IMR-90 (cell line): ENCODE results near the gene CCT7. TPM values are rescaled to one million over a fixed set of nuclear protein-coding genes. Genes with fewer than 3 reads are reported as not detected.

ENCODE experiments used
- ATAC-seq: fragments of 200-7000 bp; cut with Tn5 transposase; 2 replicates; pipeline ENCODE4 v1.9.1; 2020; ENCODE audit warnings: low read depth, mild to moderate bottlenecking, moderate library complexity
- BruUV-seq: library from RNA; stranded (reverse); fragments of 400-500 nt; replicated peaks from 2 replicates; lab custom pipeline; 2021; lab: Mats Ljungman, UMichigan
- CTCF ChIA-PET: fragments of 300-600 bp; formaldehyde crosslinking; extraction: SDS; loops from one replicate; lab custom pipeline; 2021; ENCODE audit warnings: antibody characterized with exemption; lab: Yijun Ruan, JAX
- POLR2A ChIA-PET: fragments of 300-600 bp; sonication (Branson Sonifier 250); formaldehyde crosslinking; loops from one replicate; lab custom pipeline; 2022; ENCODE audit warnings: antibody characterized with exemption; ENCODE audit not compliant: unreplicated experiment; lab: Charles Lee
- DNase-seq: peaks from one replicate; pipeline ENCODE4 v3.0.0; 2013
- H2AFZ ChIP-seq: replicated peaks from 2 replicates; pipeline ENCODE3; 2013; ENCODE audit warnings: low read length, mild to moderate bottlenecking; ENCODE audit not compliant: poor library complexity
- H2AK5ac ChIP-seq: 2 replicates; pipeline ENCODE4 v1.6.1; 2013; ENCODE audit warnings: low read depth, low read length, inconsistent platforms
- H2AK9ac ChIP-seq: replicated peaks from 2 replicates; pipeline ENCODE3; 2013; ENCODE audit warnings: mild to moderate bottlenecking, low read depth, low read length, moderate library complexity; ENCODE audit not compliant: poor library complexity
- H2BK120ac ChIP-seq: 2 replicates; pipeline ENCODE4 v1.6.1; 2013; ENCODE audit warnings: low read depth, low read length, inconsistent platforms
- H2BK15ac ChIP-seq: 3 replicates; pipeline ENCODE4 v1.6.1; 2013; ENCODE audit warnings: low read depth, low read length, inconsistent platforms
- H2BK20ac ChIP-seq: 2 replicates; pipeline ENCODE4 v1.6.1; 2013; ENCODE audit warnings: low read depth, mild to moderate bottlenecking, inconsistent platforms, low read length, moderate library complexity
- H2BK5ac ChIP-seq: 2 replicates; pipeline ENCODE4 v1.6.1; 2013; ENCODE audit warnings: mild to moderate bottlenecking, low read depth, low read length, inconsistent platforms; ENCODE audit not compliant: poor library complexity, severe bottlenecking
- H3K14ac ChIP-seq: replicated peaks from 2 replicates; pipeline ENCODE4 v1.6.1; 2013; ENCODE audit warnings: low read depth, low read length, inconsistent platforms
- H3K18ac ChIP-seq: 2 replicates; pipeline ENCODE4 v1.6.1; 2013; ENCODE audit warnings: low read depth, low read length, control low read depth
- H3K23ac ChIP-seq: 2 replicates; pipeline ENCODE4 v1.6.1; 2013; ENCODE audit warnings: low read depth, low read length, inconsistent platforms
- H3K27ac ChIP-seq: 2 replicates; pipeline ENCODE4 v1.5.1; 2013; ENCODE audit warnings: mild to moderate bottlenecking, control low read depth, low read length; ENCODE audit not compliant: insufficient read depth
- H3K27me3 ChIP-seq: 2 replicates; pipeline ENCODE4 v1.6.1; 2013; ENCODE audit warnings: low read length; ENCODE audit not compliant: control insufficient read depth, insufficient read depth
- H3K36me3 ChIP-seq: 2 replicates; pipeline ENCODE4 v1.6.1; 2013; ENCODE audit warnings: low read length, mixed read lengths; ENCODE audit not compliant: control insufficient read depth, insufficient read depth
- H3K4ac ChIP-seq: 2 replicates; pipeline ENCODE4 v1.6.1; 2013; ENCODE audit warnings: low read depth, low read length, inconsistent platforms
- H3K4me1 ChIP-seq: 2 replicates; pipeline ENCODE4 v1.6.1; 2013; ENCODE audit warnings: low read length, mixed read lengths; ENCODE audit not compliant: control insufficient read depth, insufficient read depth
- H3K4me2 ChIP-seq: 2 replicates; pipeline ENCODE4 v1.6.1; 2013; ENCODE audit warnings: low read depth, mild to moderate bottlenecking, control low read depth, low read length, moderate library complexity
- H3K4me3 ChIP-seq: 2 replicates; pipeline ENCODE4 v1.5.1; 2013; ENCODE audit warnings: low read depth, mild to moderate bottlenecking, control low read depth, low read length, moderate library complexity; ENCODE audit not compliant: insufficient read depth
- H3K56ac ChIP-seq: 2 replicates; pipeline ENCODE4 v1.6.1; 2013; ENCODE audit warnings: low read length, inconsistent platforms; ENCODE audit not compliant: insufficient read depth; ENCODE audit errors: extremely low read depth
- H3K79me1 ChIP-seq, 2 experiments: 2 replicates each; pipeline ENCODE4 v1.6.1; 2013; ENCODE audit warnings: low read length in 2 of 2, inconsistent platforms in 1 of 2, low read depth in 1 of 2
- H3K9ac ChIP-seq: 2 replicates; pipeline ENCODE4 v1.6.1; 2013; ENCODE audit warnings: low read depth, low read length, control low read depth
- H3K9me1 ChIP-seq: 2 replicates; pipeline ENCODE4 v1.6.1; 2013; ENCODE audit warnings: low read length, inconsistent platforms; ENCODE audit not compliant: insufficient read depth
- H3K9me3 ChIP-seq: 2 replicates; pipeline ENCODE4 v1.6.1; 2013; ENCODE audit warnings: low read length; ENCODE audit not compliant: control insufficient read depth, insufficient read depth
- H4K20me1 ChIP-seq: 2 replicates; pipeline ENCODE4 v1.6.1; 2013; ENCODE audit warnings: low read length, inconsistent platforms; ENCODE audit not compliant: insufficient read depth
- H4K5ac ChIP-seq: 2 replicates; pipeline ENCODE4 v1.6.1; 2013; ENCODE audit warnings: mild to moderate bottlenecking, low read depth, low read length, control low read depth
- H4K8ac ChIP-seq, 2 experiments: 2 replicates each; pipeline ENCODE4 v1.6.1; 2013; ENCODE audit warnings: low read depth in 2 of 2, low read length in 2 of 2, control low read depth in 1 of 2, inconsistent platforms in 1 of 2
- H4K91ac ChIP-seq: 2 replicates; pipeline ENCODE4 v1.6.1; 2013; ENCODE audit warnings: low read depth, low read length, inconsistent platforms; ENCODE audit not compliant: insufficient read depth
- CHD1 ChIP-seq: IDR thresholded peaks from 2 replicates; pipeline ENCODE4 v1.6.1; 2012; ENCODE audit warnings: low read depth, low read length, improper control_type of control experiment
- CTCF ChIP-seq: conservative IDR thresholded peaks from 2 replicates; pipeline ENCODE4 v1.5.1; 2012; ENCODE audit warnings: mild to moderate bottlenecking, low read depth, low read length, improper control_type of control experiment
- ELK1 ChIP-seq: fragments of 150-350 bp; IDR thresholded peaks from 2 replicates; pipeline ENCODE4 v1.6.1; 2016; ENCODE audit warnings: low read depth, mild to moderate bottlenecking, low read length, moderate library complexity, borderline replicate concordance
- MAFK ChIP-seq: IDR thresholded peaks from 2 replicates; pipeline ENCODE4 v1.6.1; 2012; ENCODE audit warnings: low read depth, low read length, improper control_type of control experiment
- MAZ ChIP-seq: IDR thresholded peaks from 2 replicates; pipeline ENCODE4 v1.6.1; 2012; ENCODE audit warnings: low read depth, mild to moderate bottlenecking, low read length, improper control_type of control experiment, moderate library complexity, borderline replicate concordance
- NFE2L2 ChIP-seq: fragments of 150-350 bp; IDR thresholded peaks from 2 replicates; pipeline ENCODE4 v1.6.1; 2016; ENCODE audit warnings: low read depth, mild to moderate bottlenecking, low read length
- RAD21 ChIP-seq: IDR thresholded peaks from 2 replicates; pipeline ENCODE4 v1.6.1; 2012; ENCODE audit warnings: low read length, improper control_type of control experiment
- RCOR1 ChIP-seq: IDR thresholded peaks from 2 replicates; pipeline ENCODE4 v1.6.1; 2012; ENCODE audit warnings: mild to moderate bottlenecking, low read length, improper control_type of control experiment; ENCODE audit not compliant: insufficient replicate concordance
- RFX5 ChIP-seq: IDR thresholded peaks from 2 replicates; pipeline ENCODE4 v1.8.0; 2012; ENCODE audit warnings: low read depth, mild to moderate bottlenecking, low read length, moderate library complexity
- SMC3 ChIP-seq: fragments of 150-350 bp; IDR thresholded peaks from 2 replicates; pipeline ENCODE4 v1.6.1; 2016; ENCODE audit warnings: low read depth, mild to moderate bottlenecking, antibody characterized with exemption, low read length, moderate library complexity
- WGBS, 2 experiments: methylation state at CpG; one replicate each; pipeline versions ENCODE4 v1.1.5 to v1.1.7; 2013; ENCODE audit warnings: missing lambda C conversion rate in 2 of 2; ENCODE audit not compliant: insufficient read length in 1 of 2; ENCODE audit errors: extremely low coverage in 2 of 2; 5-methylcytosine and 5-hydroxymethylcytosine counted together
- dilution Hi-C: fragments of 300-500 bp; cut with HindIII; formaldehyde crosslinking; loops from one replicate; pipeline ENCODE4 v1.14.3; 2018; ENCODE audit warnings: low sequenced_read_pairs; ENCODE audit not compliant: unreplicated experiment
- in situ Hi-C: fragments of 300-500 bp; cut with MboI; formaldehyde crosslinking; loops from 3 replicates; pipeline ENCODE4 v1.14.3; 2019; ENCODE audit warnings: low sequenced_read_pairs, inconsistent platforms, mixed read lengths
- intact Hi-C: fragments of 100-400 bp; cut with micrococcal nuclease; formaldehyde crosslinking; loops from 2 replicates; pipeline ENCODE4 v1.10.0; 2022
- polyA plus RNA-seq, 3 experiments: library from polyadenylated mRNA; depleted of rRNA; stranded (reverse); fragments of >200 nt; gene quantifications; 2 replicates each; pipeline ENCODE4 v1.2.3, GENCODE V29; 2012; ENCODE audit warnings: low replicate concordance in 1 of 3
- total RNA-seq: library from RNA; depleted of rRNA; stranded (reverse); fragments of >200 nt; gene quantifications from 2 replicates; pipeline ENCODE4 v1.2.3, GENCODE V29; 2012

Gene CCT7
- total and polyA plus RNA-seq, 2 of the 4 experiments (the other 2 are of a cell fraction): 321 to 575 TPM

- Histone ChIP-seq H2AK5ac (no peak overlapping the region), H3K9me1 (peaks cover 7% of the 10 kb centered on the region; the same call in 1 of the 2 replicates), H2BK120ac (no peak overlapping the region), H3K18ac (no peak overlapping the region), H3K14ac (no peak overlapping the region), H2BK15ac (no peak overlapping the region), H4K20me1 (peaks cover 8% of the 10 kb centered on the region), H2BK20ac (no peak overlapping the region), H3K56ac (no peak overlapping the region), H4K8ac (no peak overlapping the region), H2BK5ac (no peak overlapping the region), H3K27ac (no peak overlapping the region), H2AK9ac (no peak overlapping the region), H3K9ac (no peak overlapping the region), H4K91ac (no peak overlapping the region), H3K23ac (no peak overlapping the region), H3K9me3 (no peaks in the 10 kb centered on the region), H3K79me1 (no peaks in the 10 kb centered on the region; a peak in 1 of 4 replicates), H3K4me2 (no peak overlapping the region), H3K36me3 (peaks cover 33% of the 10 kb centered on the region), H3K4me1 (no peaks in the 10 kb centered on the region), H3K4me3 (no peak overlapping the region), H3K4ac (no peak overlapping the region), H4K5ac (no peak overlapping the region), H2AFZ (no peak overlapping the region), H3K27me3 (no peaks in the 10 kb centered on the region)
- POLR2A ChIA-PET: no interaction called here
- ATAC-seq (no peak), DNase-seq (no peak)
- CTCF ChIA-PET: no interaction called here
- no peak for TF ChIP-seq CHD1
- TF ChIP-seq ELK1: no peak
- TF ChIP-seq RFX5: no peak
- TF ChIP-seq MAFK: no peak
- no peak for TF ChIP-seq NFE2L2
- TF ChIP-seq RCOR1: no peak
- TF ChIP-seq SMC3: no peak
- TF ChIP-seq RAD21: no peak
- no peak for TF ChIP-seq MAZ
- TF ChIP-seq CTCF: no peak
- intact Hi-C loops (no loop called here), in situ Hi-C loops (no loop called here), dilution Hi-C loops (no loop called here)
- WGBS, 2 experiments: no CpG with 5 or more reads among the region's 1 CpG
- BruUV-seq: no TSS peak
Measured at GRCh38 chr2:73256618-73256922, 22.5 kb downstream of the CCT7 start.
